DMS153 (cell line): ENCODE results near the gene HSD17B8.

Experiments
- DNase-seq: peaks from one replicate; lab custom pipeline; 2025; lab: John Stamatoyannopoulos, UW

HSD17B8 gene

GRCh38 chr6:33248643-33248931 is 44.1 kb downstream of the HSD17B8 start:
- DNase-seq = no peak

GRCh38 chr6:33248932-33249731 is 44.7 kb downstream of the HSD17B8 start:
- DNase-seq = peak; percentile 98

GRCh38 chr6:33249732-33250630 is 45.5 kb downstream of the HSD17B8 start:
- DNase-seq = no peak

- DNase-seq = no peak
These were observed 46.3 kb downstream of the HSD17B8 start for GRCh38 chr6:33250731-33251130.

- no peak for DNase-seq
These were observed 47.0 kb downstream of the HSD17B8 start for GRCh38 chr6:33251395-33252012.

- no peak for DNase-seq
These were observed 48.3 kb downstream of the HSD17B8 start for GRCh38 chr6:33252759-33253158.

- DNase-seq = no peak
These were observed 50.1 kb downstream of the HSD17B8 start for GRCh38 chr6:33254591-33254990.
